Subcutaneous abdominal adipose tissue (tissue), 5 donors: ENCODE results near the gene MRPS22.

Experiments used
- H3K27ac ChIP-seq: one replicate; pipeline ENCODE4 v1.7.0; 2013; ENCODE audit warnings: low read depth, mild to moderate bottlenecking, inconsistent platforms, low read length, moderate library complexity
- H3K27me3 ChIP-seq, 5 donors: one replicate each; pipeline ENCODE4 v1.7.0; 2013; ENCODE audit warnings: low read length in 5 of 5, inconsistent platforms in 1 of 5; ENCODE audit not compliant: control insufficient read depth in 5 of 5, insufficient read depth in 4 of 5
- H3K36me3 ChIP-seq, 5 donors: one replicate each; pipeline ENCODE4 v1.7.0; 2013; ENCODE audit warnings: low read length in 5 of 5; ENCODE audit not compliant: control insufficient read depth in 5 of 5, insufficient read depth in 5 of 5
- H3K4me1 ChIP-seq, 5 donors: one replicate each; pipeline ENCODE4 v1.7.0; 2013; ENCODE audit warnings: low read length in 5 of 5, mild to moderate bottlenecking in 3 of 5, moderate library complexity in 1 of 5; ENCODE audit not compliant: control insufficient read depth in 5 of 5, insufficient read depth in 5 of 5
- H3K4me3 ChIP-seq, 5 donors: one replicate each; pipeline ENCODE4 v1.7.0; 2013; ENCODE audit warnings: low read length in 5 of 5, low read depth in 1 of 5
- H3K9ac ChIP-seq, 5 donors: one replicate each; pipeline ENCODE4 v1.7.0; 2013; ENCODE audit warnings: low read length in 5 of 5, mild to moderate bottlenecking in 4 of 5, moderate library complexity in 3 of 5
- H3K9me3 ChIP-seq, 5 donors: one replicate each; pipeline ENCODE4 v1.7.0; 2013; ENCODE audit warnings: low read length in 5 of 5; ENCODE audit not compliant: control insufficient read depth in 5 of 5
- donor health status: healthy.
- donor health status: healthy.
- donor health status: healthy.
- donor health status: healthy.
- donor health status: healthy.

The MRPS22 gene

GRCh38 chr3:139311557-139311956 lies 32.3 kb upstream of the MRPS22 start:
- H3K4me3 ChIP-seq, result no peak overlapping the region
- H3K9ac ChIP-seq, result no peak overlapping the region
- peaks cover 0 to 24% (median 14%) of the 10 kb centered on the region in 5 donors for H3K27me3 ChIP-seq
- no peaks in the 10 kb centered on the region for H3K36me3 ChIP-seq
- H3K9me3 ChIP-seq, result peaks cover 0 to 2% (median 0%) of the 10 kb centered on the region in 5 donors
- H3K4me1 ChIP-seq, result peaks cover 0 to 2% (median 0%) of the 10 kb centered on the region in 5 donors
- H3K27ac ChIP-seq, result no peak overlapping the region

DNA sequence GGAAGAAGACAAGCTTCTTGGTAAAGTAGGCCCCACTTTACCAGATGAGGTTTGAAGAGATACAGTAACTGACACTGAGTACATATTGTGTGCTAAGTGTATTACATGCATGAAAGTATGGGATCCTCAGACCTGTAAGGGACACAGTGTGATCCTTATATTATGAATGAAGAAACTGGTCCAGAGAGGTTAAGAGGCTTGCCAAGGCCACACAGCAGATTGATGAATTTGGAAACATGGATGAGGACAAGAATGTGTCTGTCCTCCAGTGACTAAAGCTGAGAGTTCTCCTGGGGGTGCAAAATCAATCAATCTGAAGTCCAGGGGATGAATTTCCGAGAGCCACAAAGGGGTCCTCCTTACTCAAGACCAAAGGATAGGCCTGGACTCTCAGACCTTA lies 31.4 kb upstream of the MRPS22 start:
- Histone ChIP-seq H3K9me3 (peaks cover 0 to 2% (median 0%) of the 10 kb centered on the region in 5 donors), H3K4me3 (no peak overlapping the region), H3K27ac (no peak overlapping the region), H3K27me3 (peaks cover 0 to 30% (median 21%) of the 10 kb centered on the region in 5 donors), H3K9ac (peak overlapping the region in 1 of 5 donors; percentile 23), H3K4me1 (peaks cover 0 to 2% (median 0%) of the 10 kb centered on the region in 5 donors), H3K36me3 (no peaks in the 10 kb centered on the region)

DNA sequence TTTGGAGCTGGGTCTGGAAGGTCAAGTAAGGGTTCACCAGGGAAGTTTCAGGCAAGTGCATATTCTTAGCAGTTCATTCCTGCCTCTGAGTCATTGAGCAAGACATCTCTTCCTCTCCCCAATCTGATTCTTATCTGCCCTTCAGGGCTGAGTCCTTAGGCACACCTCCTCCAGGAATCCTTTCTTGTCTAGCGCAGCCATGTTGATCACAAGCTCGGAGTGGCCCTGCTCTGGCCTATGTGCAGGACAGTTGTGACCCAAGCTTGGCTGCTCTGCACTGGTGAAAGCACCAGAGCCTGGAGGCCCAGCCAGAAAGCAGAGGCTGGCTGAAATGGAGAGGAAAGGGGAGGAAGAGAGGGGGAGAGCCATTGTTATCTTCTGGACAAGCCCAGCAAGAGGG lies 30.9 kb upstream of the MRPS22 start:
- Histone ChIP-seq H3K4me1 (peaks cover 0 to 2% (median 0%) of the 10 kb centered on the region in 5 donors), H3K27me3 (peaks cover 0 to 32% (median 25%) of the 10 kb centered on the region in 5 donors), H3K27ac (no peak overlapping the region), H3K4me3 (no peak overlapping the region), H3K9ac (no peak overlapping the region), H3K9me3 (peaks cover 0 to 2% (median 0%) of the 10 kb centered on the region in 5 donors), H3K36me3 (no peaks in the 10 kb centered on the region)

GRCh38 chr3:139313921-139314320 lies 29.9 kb upstream of the MRPS22 start:
- H3K27me3 ChIP-seq, result peaks cover 0 to 37% (median 33%) of the 10 kb centered on the region in 5 donors
- no peak overlapping the region for H3K9ac ChIP-seq
- peaks cover 0 to 2% (median 0%) of the 10 kb centered on the region in 5 donors for H3K4me1 ChIP-seq
- no peak overlapping the region for H3K27ac ChIP-seq
- peaks cover 0 to 2% (median 0%) of the 10 kb centered on the region in 5 donors for H3K9me3 ChIP-seq
- no peak overlapping the region for H3K4me3 ChIP-seq
- H3K36me3 ChIP-seq, result no peaks in the 10 kb centered on the region

DNA sequence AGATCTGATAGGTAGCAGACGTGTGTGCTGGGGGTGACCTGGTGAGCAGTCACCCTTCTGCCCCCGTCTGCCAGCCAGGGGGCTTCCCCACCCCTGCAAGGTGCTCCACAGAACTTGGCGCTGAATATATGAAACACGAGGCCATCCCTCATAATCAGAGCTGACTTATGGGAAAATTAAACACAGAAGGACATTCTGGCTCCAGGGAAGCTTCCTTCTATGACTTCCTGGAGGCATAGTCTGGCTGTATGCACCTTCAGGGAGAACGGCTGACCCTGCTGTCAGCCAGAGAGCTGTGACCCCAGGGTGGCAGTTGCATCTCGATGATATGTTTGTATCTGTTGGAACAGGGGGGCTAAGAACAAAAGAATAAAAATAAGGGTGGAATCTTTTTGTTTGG lies 26.6 kb upstream of the MRPS22 start:
- peaks cover 0 to 43% (median 35%) of the 10 kb centered on the region in 5 donors for H3K27me3 ChIP-seq
- H3K4me3 ChIP-seq, result no peak overlapping the region
- no peaks in the 10 kb centered on the region for H3K4me1 ChIP-seq
- no peak overlapping the region for H3K9ac ChIP-seq
- no peaks in the 10 kb centered on the region for H3K36me3 ChIP-seq
- no peak overlapping the region for H3K27ac ChIP-seq
- H3K9me3 ChIP-seq, result peaks cover 0 to 2% (median 0%) of the 10 kb centered on the region in 5 donors

- peaks cover 0 to 43% (median 33%) of the 10 kb centered on the region in 5 donors for H3K27me3 ChIP-seq
- no peak overlapping the region for H3K4me3 ChIP-seq
- no peak overlapping the region for H3K9ac ChIP-seq
- H3K9me3 ChIP-seq, result peaks cover 0 to 2% (median 0%) of the 10 kb centered on the region in 5 donors
- no peaks in the 10 kb centered on the region for H3K4me1 ChIP-seq
- H3K36me3 ChIP-seq, result no peaks in the 10 kb centered on the region
- no peak overlapping the region for H3K27ac ChIP-seq
These were observed 26.0 kb upstream of the MRPS22 start for GRCh38 chr3:139317660-139318430.

DNA sequence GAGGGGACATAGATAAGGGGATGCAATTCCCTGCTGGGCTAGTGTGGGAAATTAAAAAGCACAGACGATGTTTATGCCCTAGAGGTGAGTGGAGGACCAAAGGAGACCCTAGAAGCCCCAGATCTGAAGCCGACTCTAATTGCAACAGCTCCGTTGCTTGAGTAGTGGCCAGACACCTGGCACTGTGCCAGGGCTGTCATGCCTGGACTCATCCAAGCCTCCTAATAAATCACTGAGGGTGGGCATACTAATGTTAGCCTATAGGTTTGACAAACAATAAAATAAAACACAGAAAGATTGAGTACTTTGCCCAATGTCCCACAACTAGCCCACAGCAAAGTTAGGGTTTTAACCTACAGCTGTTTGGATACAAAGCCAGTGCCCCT lies 25.4 kb upstream of the MRPS22 start:
- no peak overlapping the region for H3K4me3 ChIP-seq
- H3K9ac ChIP-seq, result no peak overlapping the region
- no peaks in the 10 kb centered on the region for H3K36me3 ChIP-seq
- peaks cover 0 to 47% (median 31%) of the 10 kb centered on the region in 5 donors for H3K27me3 ChIP-seq
- H3K9me3 ChIP-seq, result no peaks in the 10 kb centered on the region
- H3K27ac ChIP-seq, result no peak overlapping the region
- no peaks in the 10 kb centered on the region for H3K4me1 ChIP-seq

DNA sequence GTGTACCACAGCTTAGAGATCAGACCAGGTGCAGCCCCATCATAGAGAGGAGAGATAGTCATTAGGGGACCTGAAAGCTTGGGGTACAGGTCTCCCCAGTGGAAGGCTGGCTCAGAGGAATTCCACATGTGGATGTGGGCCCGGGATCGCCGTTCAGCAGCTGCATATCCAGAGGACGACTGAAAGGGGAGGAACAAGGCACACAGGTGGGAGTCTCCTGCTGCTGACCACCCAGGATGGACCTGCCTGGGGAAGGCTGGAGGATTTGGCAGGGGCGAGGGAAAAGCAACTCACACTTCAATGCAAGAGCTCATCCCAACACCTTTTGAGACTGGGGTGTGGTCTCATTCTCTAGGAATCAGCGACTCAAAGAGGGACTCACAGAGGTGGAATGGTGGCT lies 25.0 kb upstream of the MRPS22 start:
- Histone ChIP-seq H3K9ac (no peak overlapping the region), H3K36me3 (no peaks in the 10 kb centered on the region), H3K27ac (no peak overlapping the region), H3K9me3 (no peaks in the 10 kb centered on the region), H3K4me1 (no peaks in the 10 kb centered on the region), H3K4me3 (no peak overlapping the region), H3K27me3 (peaks cover 0 to 48% (median 29%) of the 10 kb centered on the region in 5 donors)

GRCh38 chr3:139319428-139320402 lies 24.1 kb upstream of the MRPS22 start:
- H3K36me3 ChIP-seq, result no peaks in the 10 kb centered on the region
- no peaks in the 10 kb centered on the region for H3K9me3 ChIP-seq
- H3K27ac ChIP-seq, result no peak overlapping the region
- no peak overlapping the region for H3K4me3 ChIP-seq
- no peak overlapping the region for H3K9ac ChIP-seq
- H3K4me1 ChIP-seq, result no peaks in the 10 kb centered on the region
- peaks cover 0 to 44% (median 25%) of the 10 kb centered on the region in 5 donors for H3K27me3 ChIP-seq
